COLO829 (cell line): ENCODE results near the gene CDCA7.
"Not testable (repeated sequence)": the region's sequence is repeated elsewhere in the genome, so short reads cannot be mapped to it uniquely, and the experiment has no call there.

Experiments used
- DNase-seq: peaks from one replicate; pipeline ENCODE4 v3.0.0; 2012; ENCODE audit warnings: low spot score

Gene CDCA7

GRCh38 chr2:173404841-173405750 lies 50.4 kb downstream of the CDCA7 start:
- DNase-seq = no peak

GRCh38 chr2:173407176-173407575 lies 52.5 kb downstream of the CDCA7 start:
- DNase-seq = no peak

GRCh38 chr2:173407646-173408045 lies 53.0 kb downstream of the CDCA7 start:
- no peak for DNase-seq

- no peak for DNase-seq
These were observed 55.9 kb downstream of the CDCA7 start for GRCh38 chr2:173410579-173410978.

GRCh38 chr2:173412628-173413027 lies 58.0 kb downstream of the CDCA7 start:
- no peak for DNase-seq

- DNase-seq = peak; percentile 66
These were observed 60.2 kb downstream of the CDCA7 start for GRCh38 chr2:173414823-173415322.

GRCh38 chr2:173415431-173416381 lies 61.0 kb downstream of the CDCA7 start:
- DNase-seq = no peak

- not testable (repeated sequence) for DNase-seq
These were observed 61.9 kb downstream of the CDCA7 start for GRCh38 chr2:173416415-173417152.

- no peak for DNase-seq
These were observed 62.7 kb downstream of the CDCA7 start for GRCh38 chr2:173417341-173417740.

- no peak for DNase-seq
These were observed 63.1 kb downstream of the CDCA7 start for GRCh38 chr2:173417802-173418201.
